Smooth muscle cell (in vitro differentiated cells): ENCODE results near the gene WDR87. TPM values are rescaled to one million over a fixed set of nuclear protein-coding genes. Genes with fewer than 3 reads are reported as not detected.

Source experiments
- DNase-seq: peaks from one replicate; lab custom pipeline; 2025; ENCODE audit not compliant: unreplicated experiment; lab: John Stamatoyannopoulos, UW
- H2AFZ ChIP-seq: fragments of 200-600 bp; sonication (generic); 2 replicates; pipeline ENCODE4 v1.6.0; 2016; ENCODE audit warnings: antibody characterized with exemption, low read depth, mild to moderate bottlenecking
- H3F3A ChIP-seq: fragments of 200-600 bp; sonication (generic); 2 replicates; pipeline ENCODE4 v1.6.0; 2017; ENCODE audit warnings: antibody characterized with exemption, low read depth
- H3K27ac ChIP-seq: fragments of 200-600 bp; sonication (generic); 2 replicates; pipeline ENCODE4 v1.5.1; 2016; ENCODE audit warnings: low read depth, mild to moderate bottlenecking
- H3K27me3 ChIP-seq: fragments of 200-600 bp; sonication (generic); 2 replicates; pipeline ENCODE4 v1.6.1; 2016; ENCODE audit warnings: low read depth, mild to moderate bottlenecking
- H3K36me3 ChIP-seq: fragments of 200-600 bp; sonication (generic); 2 replicates; pipeline ENCODE4 v1.5.1; 2016; ENCODE audit warnings: low read depth
- H3K4me1 ChIP-seq: fragments of 200-600 bp; sonication (generic); 2 replicates; pipeline ENCODE4 v1.5.1; 2016; ENCODE audit warnings: low read depth
- H3K4me2 ChIP-seq: fragments of 200-600 bp; sonication (generic); 2 replicates; pipeline ENCODE4 v1.6.0; 2016; ENCODE audit warnings: mild to moderate bottlenecking
- H3K4me3 ChIP-seq: fragments of 200-600 bp; sonication (generic); 2 replicates; pipeline ENCODE4 v1.5.1; 2016; ENCODE audit warnings: mild to moderate bottlenecking
- H3K79me2 ChIP-seq: fragments of 200-600 bp; sonication (generic); 2 replicates; pipeline ENCODE4 v1.6.0; 2016; ENCODE audit warnings: low read depth, mild to moderate bottlenecking
- H3K9ac ChIP-seq: fragments of 200-600 bp; sonication (generic); 2 replicates; pipeline ENCODE4 v1.6.0; 2016; ENCODE audit warnings: low read depth
- H3K9me3 ChIP-seq: fragments of 200-600 bp; sonication (generic); replicated peaks from 2 replicates; pipeline ENCODE4 v1.5.1; 2016; ENCODE audit warnings: low read depth
- H4K20me1 ChIP-seq: fragments of 200-600 bp; sonication (generic); 2 replicates; pipeline ENCODE4 v1.6.0; 2016; ENCODE audit warnings: low read depth
- WGBS: methylation state at CpG from one replicate; pipeline ENCODE4 v1.1.7; 2016; ENCODE audit warnings: low lambda C conversion rate; 5-methylcytosine and 5-hydroxymethylcytosine counted together
- polyA plus RNA-seq: library from polyadenylated mRNA; unstranded; fragments of >200 nt; fragmentation: Nextera tagmentation; extraction: Ambion mirVana; gene quantifications from 2 replicates; pipeline ENCODE4 v1.2.1, GENCODE V29; 2016
- total RNA-seq: library from RNA; depleted of rRNA; stranded (reverse); fragments of >200 nt; gene quantifications from 2 replicates; pipeline ENCODE4 v1.2.3, GENCODE V29; 2014
- TF ChIP-seq, protein P1 (sequence below): fragments of 200-600 bp; sonication (generic); IDR thresholded peaks from 2 replicates; pipeline ENCODE4 v1.5.1; 2017; ENCODE audit warnings: borderline replicate concordance, mild to moderate bottlenecking, antibody characterized with exemption; ENCODE audit not compliant: insufficient read depth, poor library complexity, severe bottlenecking

WDR87 gene
- total and polyA plus RNA-seq, 2 experiments from 2014 or later = not detected

DNA sequence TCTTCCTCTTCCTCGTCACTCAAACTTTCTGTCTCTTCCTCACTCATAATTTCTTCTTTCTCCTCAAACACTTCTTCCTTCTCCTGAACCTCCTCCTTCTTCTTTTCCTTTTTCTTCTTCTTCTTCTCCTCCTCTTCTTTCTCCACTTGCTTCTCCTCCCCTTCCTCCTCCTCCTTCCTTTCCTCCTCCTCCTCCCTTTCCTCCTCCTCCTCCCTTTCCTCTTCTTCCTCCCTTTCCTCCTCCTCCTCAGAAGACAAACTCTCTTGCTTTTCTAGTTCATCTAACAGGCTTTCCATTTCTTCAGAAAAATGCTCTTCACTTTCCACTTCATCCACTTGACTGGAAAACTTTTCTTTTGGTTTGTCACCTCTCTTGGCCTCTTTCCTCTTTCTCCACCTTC is 19.8 kb downstream of the WDR87 start:
- no peaks in the 10 kb centered on the region for H3F3A ChIP-seq
- no peaks in the 10 kb centered on the region for H3K4me1 ChIP-seq
- H3K36me3 ChIP-seq = no peaks in the 10 kb centered on the region
- H3K79me2 ChIP-seq = no peaks in the 10 kb centered on the region
- no peak overlapping the region for H3K27ac ChIP-seq
- DNase-seq = no peak
- H2AFZ ChIP-seq = no peak overlapping the region
- no peaks in the 10 kb centered on the region for H4K20me1 ChIP-seq
- no peaks in the 10 kb centered on the region for H3K9me3 ChIP-seq
- 50% methylated on average over 1 of the region's 1 CpG for WGBS
- H3K27me3 ChIP-seq = no peaks in the 10 kb centered on the region
- H3K4me2 ChIP-seq = no peak overlapping the region
- no peak overlapping the region for H3K9ac ChIP-seq
- TF ChIP-seq, protein P1, sequence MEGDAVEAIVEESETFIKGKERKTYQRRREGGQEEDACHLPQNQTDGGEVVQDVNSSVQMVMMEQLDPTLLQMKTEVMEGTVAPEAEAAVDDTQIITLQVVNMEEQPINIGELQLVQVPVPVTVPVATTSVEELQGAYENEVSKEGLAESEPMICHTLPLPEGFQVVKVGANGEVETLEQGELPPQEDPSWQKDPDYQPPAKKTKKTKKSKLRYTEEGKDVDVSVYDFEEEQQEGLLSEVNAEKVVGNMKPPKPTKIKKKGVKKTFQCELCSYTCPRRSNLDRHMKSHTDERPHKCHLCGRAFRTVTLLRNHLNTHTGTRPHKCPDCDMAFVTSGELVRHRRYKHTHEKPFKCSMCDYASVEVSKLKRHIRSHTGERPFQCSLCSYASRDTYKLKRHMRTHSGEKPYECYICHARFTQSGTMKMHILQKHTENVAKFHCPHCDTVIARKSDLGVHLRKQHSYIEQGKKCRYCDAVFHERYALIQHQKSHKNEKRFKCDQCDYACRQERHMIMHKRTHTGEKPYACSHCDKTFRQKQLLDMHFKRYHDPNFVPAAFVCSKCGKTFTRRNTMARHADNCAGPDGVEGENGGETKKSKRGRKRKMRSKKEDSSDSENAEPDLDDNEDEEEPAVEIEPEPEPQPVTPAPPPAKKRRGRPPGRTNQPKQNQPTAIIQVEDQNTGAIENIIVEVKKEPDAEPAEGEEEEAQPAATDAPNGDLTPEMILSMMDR = no peak
- no peak overlapping the region for H3K4me3 ChIP-seq

DNA sequence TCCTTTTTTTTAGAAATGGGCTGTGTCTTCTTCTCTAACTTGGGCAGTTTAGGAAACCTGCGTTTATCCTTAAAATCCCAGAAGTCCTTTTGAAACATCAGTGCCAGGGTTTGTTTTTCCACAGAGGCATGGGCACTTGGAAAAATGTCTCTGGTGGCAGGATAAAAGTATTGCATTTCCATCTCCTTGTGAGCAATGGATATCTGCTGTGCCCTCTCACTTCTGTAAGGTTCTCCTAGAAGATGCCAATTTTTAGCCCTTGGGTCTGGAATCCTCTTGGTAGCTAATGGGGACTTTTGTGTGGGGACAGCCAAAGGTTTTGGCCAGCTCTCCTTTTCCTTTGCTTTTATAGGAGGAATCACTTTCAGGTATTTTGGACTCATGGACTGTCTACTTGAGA is 21.0 kb downstream of the WDR87 start:
- Histone ChIP-seq H3F3A (no peaks in the 10 kb centered on the region), H4K20me1 (no peaks in the 10 kb centered on the region), H3K9me3 (no peaks in the 10 kb centered on the region), H3K4me3 (no peak overlapping the region), H3K4me1 (no peaks in the 10 kb centered on the region), H3K36me3 (no peaks in the 10 kb centered on the region), H3K79me2 (no peaks in the 10 kb centered on the region), H3K4me2 (no peak overlapping the region), H3K9ac (no peak overlapping the region), H3K27ac (no peak overlapping the region), H2AFZ (no peak overlapping the region), H3K27me3 (no peaks in the 10 kb centered on the region)
- DNase-seq = no peak
- TF ChIP-seq, protein P1 = no peak
- 86% methylated on average over 1 of the region's 1 CpG for WGBS

DNA sequence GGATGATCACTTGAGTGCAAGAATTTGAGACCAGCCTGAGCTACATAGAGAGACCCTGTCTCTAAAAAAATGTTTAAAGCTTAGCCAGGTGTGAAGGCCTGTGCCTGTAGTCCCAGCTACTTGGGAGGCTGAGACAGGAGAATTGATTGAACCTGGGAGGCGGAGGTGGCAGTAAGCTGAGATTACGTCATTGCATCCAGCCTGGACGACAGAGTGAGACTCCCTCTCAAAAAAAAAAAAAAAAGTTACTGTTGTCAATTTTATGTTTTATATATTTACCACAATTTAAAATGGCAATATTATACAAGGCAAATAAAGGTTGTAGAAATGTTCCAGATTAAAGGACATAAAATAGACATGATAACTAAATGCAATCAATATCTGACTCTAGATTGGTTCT is 29.2 kb downstream of the WDR87 start:
- Histone ChIP-seq H3K36me3 (no peaks in the 10 kb centered on the region), H3K4me3 (no peak overlapping the region), H2AFZ (no peak overlapping the region), H3K4me2 (no peak overlapping the region), H3K79me2 (no peaks in the 10 kb centered on the region), H3K27ac (no peak overlapping the region), H3K4me1 (no peaks in the 10 kb centered on the region), H3K9ac (no peak overlapping the region), H4K20me1 (no peaks in the 10 kb centered on the region), H3F3A (no peaks in the 10 kb centered on the region), H3K27me3 (no peaks in the 10 kb centered on the region), H3K9me3 (no peaks in the 10 kb centered on the region)
- TF ChIP-seq, protein P1 = no peak
- 94% methylated on average over 3 of the region's 3 CpGs for WGBS
- DNase-seq = no peak

- H3K36me3 ChIP-seq = no peaks in the 10 kb centered on the region
- no peak overlapping the region for H3K4me2 ChIP-seq
- H3K27ac ChIP-seq = no peak overlapping the region
- no peaks in the 10 kb centered on the region for H3F3A ChIP-seq
- DNase-seq = no peak
- no peak overlapping the region for H2AFZ ChIP-seq
- TF ChIP-seq, protein P1 = no peak
- WGBS = 90% methylated on average over 2 of the region's 2 CpGs
- no peak overlapping the region for H3K9ac ChIP-seq
- H3K9me3 ChIP-seq = no peaks in the 10 kb centered on the region
- H3K4me1 ChIP-seq = no peaks in the 10 kb centered on the region
- H3K79me2 ChIP-seq = no peaks in the 10 kb centered on the region
- no peaks in the 10 kb centered on the region for H4K20me1 ChIP-seq
- no peaks in the 10 kb centered on the region for H3K27me3 ChIP-seq
- no peak overlapping the region for H3K4me3 ChIP-seq
Observed at GRCh38 chr19:37876032-37876431, 30.4 kb downstream of the WDR87 start.
